ENCODE results near the gene ZBED4.

- TF ChIP-seq CTCF (IDR thresholded peaks at IDR 0.05) (no peak), POLR2A (IDR thresholded peaks at IDR 0.05) (no peak)
These were observed 13.9 kb downstream of the ZBED4 start for GRCh38 chr22:49867303-49868265.

All from body of pancreas (tissue), 4 donors.